Suprapubic skin (tissue), 3 donors: ENCODE results near the gene PRADC1.

Source experiments
- CTCF ChIP-seq, 2 donors: fragments of 200-600 bp in 1 of 2; fragments of 450-650 bp in 1 of 2; sonication (generic) in 1 of 2; IDR thresholded peaks; one replicate each; pipeline ENCODE4 v1.5.1; 2016 to 2019; ENCODE audit warnings: antibody characterized with exemption in 2 of 2, mild to moderate bottlenecking in 1 of 2, moderate library complexity in 1 of 2
- POLR2AphosphoS5 ChIP-seq, 3 donors: sonication (generic); formaldehyde crosslinking; IDR thresholded peaks; one replicate each; pipeline ENCODE4 v1.6.1; 2017; ENCODE audit warnings: antibody characterized with exemption in 3 of 3

DNA sequence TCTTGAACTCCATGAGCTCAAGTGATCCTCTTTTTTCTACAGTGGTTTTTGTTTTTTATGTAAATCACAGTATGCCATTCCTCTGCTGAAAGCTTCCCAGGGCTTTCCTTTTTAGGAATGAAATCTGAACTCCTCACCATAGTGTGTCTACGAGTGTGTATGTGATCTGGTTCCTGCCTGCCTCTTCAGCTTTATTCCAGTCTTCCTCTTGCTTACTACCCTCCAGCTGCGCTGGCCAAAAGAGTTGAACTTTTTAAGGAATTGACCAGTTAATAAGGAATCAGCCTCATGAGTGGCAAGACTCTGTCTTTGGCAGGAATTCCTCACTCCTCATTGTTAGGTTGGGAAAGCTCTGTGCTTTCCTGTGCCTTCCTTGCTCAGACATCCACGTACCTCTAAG is 5.1 kb upstream of the PRADC1 start:
- TF ChIP-seq POLR2AphosphoS5 (IDR thresholded peaks at IDR 0.05) = no peak
- TF ChIP-seq CTCF (IDR thresholded peaks at IDR 0.05) = no peak
